OCI-LY3 (cell line): ENCODE measurements around the gene CHD9.

Experiments
- H2AFZ ChIP-seq: fragments of 200-600, 300-600 bp; shearing (Covaris generic); 2 replicates; pipeline ENCODE4 v1.6.0; 2014; ENCODE audit warnings: antibody characterized with exemption, low read depth, low read length
- H3K27ac ChIP-seq: fragments of 200-600, 300-600 bp; sonication (generic); 2 replicates; pipeline ENCODE4 v1.5.1; 2014; ENCODE audit warnings: mild to moderate bottlenecking, low read length, moderate library complexity, mixed read lengths
- H3K27me3 ChIP-seq: fragments of 200-600, 300-600 bp; sonication (generic); 2 replicates; pipeline ENCODE4 v1.6.1; 2014; ENCODE audit warnings: low read depth, low read length, mixed read lengths
- H3K36me3 ChIP-seq: fragments of 200-600, 300-600 bp; sonication (generic); replicated peaks from 2 replicates; pipeline ENCODE3; 2014; ENCODE audit warnings: low read depth, low read length, mixed read lengths
- H3K4me1 ChIP-seq: fragments of 300-600, 200-600 bp; sonication (generic); 2 replicates; pipeline ENCODE4 v1.6.1; 2014; ENCODE audit warnings: low read length, mixed read lengths
- H3K4me2 ChIP-seq: fragments of 200-600, 300-600 bp; sonication (generic); 2 replicates; pipeline ENCODE4 v1.6.1; 2014; ENCODE audit warnings: low read length, mixed read lengths
- H3K4me3 ChIP-seq: fragments of 300-600, 200-600 bp; sonication (generic); 2 replicates; pipeline ENCODE4 v1.5.1; 2014; ENCODE audit warnings: antibody characterized with exemption, mild to moderate bottlenecking, low read length, moderate library complexity
- H3K79me2 ChIP-seq: fragments of 300-600, 200-600 bp; shearing (Covaris generic); 2 replicates; pipeline ENCODE4 v1.6.1; 2014; ENCODE audit warnings: mild to moderate bottlenecking, low read length, mixed read lengths
- H3K9ac ChIP-seq: fragments of 300-600, 200-600 bp; shearing (Covaris generic); 2 replicates; pipeline ENCODE4 v1.6.0; 2014; ENCODE audit warnings: mild to moderate bottlenecking, low read length, moderate library complexity
- H3K9me3 ChIP-seq: fragments of 200-600, 300-600 bp; shearing (Covaris generic); 2 replicates; pipeline ENCODE4 v1.6.1; 2014; ENCODE audit warnings: low read length, mixed read lengths; ENCODE audit not compliant: insufficient read depth
- H4K20me1 ChIP-seq: fragments of 200-600, 300-600 bp; sonication (generic); 2 replicates; pipeline ENCODE4 v1.6.1; 2016; ENCODE audit warnings: low read length, mixed read lengths; ENCODE audit not compliant: insufficient read depth
- EZH2phosphoT487 ChIP-seq: fragments of 200-600 bp; shearing (Covaris generic); IDR thresholded peaks from 2 replicates; pipeline ENCODE4 v1.6.1; 2018; ENCODE audit warnings: antibody characterized with exemption, mixed run types, low read depth
- TF ChIP-seq, protein P1 (sequence below): fragments of 200-600, 300-600 bp; sonication (generic); IDR thresholded peaks from 2 replicates; pipeline ENCODE4 v1.5.1; 2014; ENCODE audit warnings: antibody characterized with exemption, low read length, low read depth

CHD9 gene

DNA sequence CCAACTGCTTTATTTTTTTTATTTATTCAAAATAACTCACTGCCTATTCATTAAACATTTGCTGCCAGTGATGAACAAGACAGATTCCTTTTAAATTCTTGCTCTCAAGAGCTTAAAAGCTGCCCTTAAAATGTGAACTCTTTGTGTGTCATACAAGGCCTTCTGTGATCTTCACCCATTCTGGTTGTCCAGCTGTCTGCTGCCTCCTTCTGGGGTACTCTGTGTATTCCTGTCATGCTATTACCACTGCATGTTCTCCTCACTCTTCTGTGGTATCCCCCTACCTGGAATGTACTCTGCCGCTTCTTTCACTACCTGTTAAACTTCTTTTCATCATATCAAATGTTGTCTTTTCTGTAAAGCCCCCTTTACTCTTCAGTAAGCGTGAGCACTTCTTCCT, 165.8 kb downstream of the CHD9 start:
- TF ChIP-seq, protein P1, sequence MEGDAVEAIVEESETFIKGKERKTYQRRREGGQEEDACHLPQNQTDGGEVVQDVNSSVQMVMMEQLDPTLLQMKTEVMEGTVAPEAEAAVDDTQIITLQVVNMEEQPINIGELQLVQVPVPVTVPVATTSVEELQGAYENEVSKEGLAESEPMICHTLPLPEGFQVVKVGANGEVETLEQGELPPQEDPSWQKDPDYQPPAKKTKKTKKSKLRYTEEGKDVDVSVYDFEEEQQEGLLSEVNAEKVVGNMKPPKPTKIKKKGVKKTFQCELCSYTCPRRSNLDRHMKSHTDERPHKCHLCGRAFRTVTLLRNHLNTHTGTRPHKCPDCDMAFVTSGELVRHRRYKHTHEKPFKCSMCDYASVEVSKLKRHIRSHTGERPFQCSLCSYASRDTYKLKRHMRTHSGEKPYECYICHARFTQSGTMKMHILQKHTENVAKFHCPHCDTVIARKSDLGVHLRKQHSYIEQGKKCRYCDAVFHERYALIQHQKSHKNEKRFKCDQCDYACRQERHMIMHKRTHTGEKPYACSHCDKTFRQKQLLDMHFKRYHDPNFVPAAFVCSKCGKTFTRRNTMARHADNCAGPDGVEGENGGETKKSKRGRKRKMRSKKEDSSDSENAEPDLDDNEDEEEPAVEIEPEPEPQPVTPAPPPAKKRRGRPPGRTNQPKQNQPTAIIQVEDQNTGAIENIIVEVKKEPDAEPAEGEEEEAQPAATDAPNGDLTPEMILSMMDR = peak; percentile 41
- no peak for TF ChIP-seq EZH2phosphoT487
- H3K36me3 ChIP-seq = peaks cover 6% of the 10 kb centered on the region
- H3K27ac ChIP-seq = peak overlapping the region; percentile 55
- no peak overlapping the region for H3K4me3 ChIP-seq
- peaks cover 37% of the 10 kb centered on the region for H3K79me2 ChIP-seq
- no peaks in the 10 kb centered on the region for H3K27me3 ChIP-seq
- H3K9ac ChIP-seq = no peak overlapping the region
- H3K4me1 ChIP-seq = peaks cover 35% of the 10 kb centered on the region
- 0 out of 2 replicates have a peak overlapping the region, but pooled peaks have one; percentile 32 for H3K4me2 ChIP-seq
- no peaks in the 10 kb centered on the region for H3K9me3 ChIP-seq
- peaks cover 28% of the 10 kb centered on the region for H4K20me1 ChIP-seq
- H2AFZ ChIP-seq = no peak overlapping the region

DNA sequence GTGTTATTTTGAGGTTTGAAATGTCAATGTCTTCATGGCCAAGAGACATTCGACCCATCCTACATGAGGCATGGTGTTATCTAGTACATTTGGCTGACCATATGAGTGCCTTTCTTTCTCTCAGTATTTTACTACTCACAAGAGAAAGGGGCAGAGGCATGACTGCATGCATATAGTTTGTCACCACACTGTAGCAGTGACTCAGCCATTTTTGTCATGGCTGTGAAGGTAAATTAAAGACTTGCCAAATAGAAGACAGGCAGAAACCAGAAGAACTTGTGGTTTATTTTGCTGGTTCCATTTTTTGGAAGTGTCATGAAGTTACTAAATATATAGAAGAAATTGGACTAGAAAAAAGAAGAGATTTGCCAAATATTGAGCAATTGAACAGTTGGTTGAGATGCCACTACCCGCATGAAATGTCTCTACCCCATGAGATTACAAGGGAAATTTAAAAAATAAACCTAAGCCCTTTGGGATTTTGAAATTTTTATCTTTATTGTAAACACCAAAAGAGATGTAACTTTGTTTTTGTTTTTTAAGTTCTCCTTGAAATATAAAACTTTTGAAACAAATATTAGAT, 170.3 kb downstream of the CHD9 start:
- Histone ChIP-seq H3K79me2 (peaks cover 12% of the 10 kb centered on the region), H3K4me1 (peaks cover 11% of the 10 kb centered on the region), H3K27me3 (no peaks in the 10 kb centered on the region), H3K36me3 (peaks cover 24% of the 10 kb centered on the region), H3K4me2 (no peak overlapping the region), H3K27ac (no peak overlapping the region), H3K9me3 (no peaks in the 10 kb centered on the region), H2AFZ (no peak overlapping the region), H3K9ac (no peak overlapping the region), H3K4me3 (no peak overlapping the region), H4K20me1 (peaks cover 11% of the 10 kb centered on the region)
- no peak for TF ChIP-seq EZH2phosphoT487
- TF ChIP-seq, protein P1 = no peak

DNA sequence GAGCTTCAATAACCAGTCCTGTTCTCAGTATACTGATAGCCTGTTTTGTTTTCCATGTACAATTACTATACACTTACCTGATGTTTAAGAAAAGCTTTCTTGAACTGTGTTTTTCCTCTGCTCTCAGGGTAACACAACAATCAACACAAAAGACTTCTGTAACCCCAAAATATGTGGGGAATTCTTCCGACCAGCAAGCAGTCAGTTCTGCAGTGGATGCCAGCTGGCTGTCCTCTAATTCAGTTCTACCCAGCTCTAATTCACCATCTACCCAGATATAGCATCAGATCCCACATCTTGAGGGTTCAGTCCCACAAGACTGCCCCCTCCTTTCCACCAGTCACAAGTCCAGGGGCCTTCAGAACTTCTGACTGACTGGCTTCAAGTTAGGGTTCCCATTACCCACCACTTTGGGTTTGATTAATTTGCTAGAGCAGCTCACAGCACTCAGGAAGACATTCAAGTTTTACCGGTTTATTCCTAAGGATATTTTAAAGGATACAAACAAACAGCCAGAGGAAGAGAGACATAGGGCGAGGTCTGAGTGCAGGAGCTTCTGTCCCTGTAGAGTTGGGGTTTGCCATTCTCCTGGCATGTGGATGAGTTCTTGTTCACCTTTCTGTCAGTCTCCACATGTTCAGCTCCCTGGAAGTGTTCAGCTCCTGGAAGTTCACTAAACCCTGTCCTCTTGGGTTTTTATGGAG, 178.2 kb downstream of the CHD9 start:
- TF ChIP-seq, protein P1 = no peak
- no peak for TF ChIP-seq EZH2phosphoT487
- no peak overlapping the region for H3K4me2 ChIP-seq
- no peak overlapping the region for H3K9ac ChIP-seq
- no peaks in the 10 kb centered on the region for H3K4me1 ChIP-seq
- H3K36me3 ChIP-seq = peaks cover 60% of the 10 kb centered on the region
- H3K9me3 ChIP-seq = no peaks in the 10 kb centered on the region
- H2AFZ ChIP-seq = no peak overlapping the region
- H3K4me3 ChIP-seq = no peak overlapping the region
- H3K27me3 ChIP-seq = no peaks in the 10 kb centered on the region
- H4K20me1 ChIP-seq = no peaks in the 10 kb centered on the region; the same call in 1 of the 2 replicates
- no peaks in the 10 kb centered on the region for H3K79me2 ChIP-seq
- no peak overlapping the region for H3K27ac ChIP-seq

DNA sequence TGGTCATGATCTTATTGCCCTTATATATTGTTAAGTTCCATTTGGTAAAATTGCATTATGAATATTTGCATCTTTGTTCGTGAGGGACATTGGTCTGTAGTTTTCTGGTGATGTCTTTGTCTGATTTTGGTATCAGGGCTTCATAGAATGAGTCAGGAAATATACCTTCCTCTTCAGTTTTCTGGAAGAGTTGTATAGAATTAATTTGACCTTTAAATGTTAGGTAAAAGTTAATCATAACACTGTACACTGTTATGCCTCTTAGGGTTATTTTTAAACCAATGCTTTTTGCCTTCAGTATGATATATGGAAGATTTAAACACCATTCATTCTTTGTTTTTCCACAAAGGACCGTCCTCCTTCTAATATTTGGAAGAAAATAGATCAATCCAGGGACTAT, 180.0 kb downstream of the CHD9 start:
- H2AFZ ChIP-seq = no peak overlapping the region
- H3K4me1 ChIP-seq = no peaks in the 10 kb centered on the region
- no peak overlapping the region for H3K4me3 ChIP-seq
- TF ChIP-seq EZH2phosphoT487 = no peak
- TF ChIP-seq, protein P1 = no peak
- H3K9ac ChIP-seq = no peak overlapping the region
- no peak overlapping the region for H3K27ac ChIP-seq
- H3K9me3 ChIP-seq = no peaks in the 10 kb centered on the region
- H3K79me2 ChIP-seq = no peaks in the 10 kb centered on the region
- peaks cover 62% of the 10 kb centered on the region for H3K36me3 ChIP-seq
- no peaks in the 10 kb centered on the region for H3K27me3 ChIP-seq
- no peaks in the 10 kb centered on the region; the same call in 1 of the 2 replicates for H4K20me1 ChIP-seq
- no peak overlapping the region for H3K4me2 ChIP-seq
